ENCODE measurements around the gene DBNDD1.

Gene DBNDD1

GRCh38 chr16:89960966-89961365, 58.3 kb downstream of the DBNDD1 start:
- DNase-seq (ENCODE audit: low read depth), result no peak

- no peak for DNase-seq (ENCODE audit: low read depth)
These were observed 60.7 kb downstream of the DBNDD1 start for GRCh38 chr16:89958596-89958995.

- DNase-seq (ENCODE audit: low read depth), result no peak
These were observed 61.2 kb downstream of the DBNDD1 start for GRCh38 chr16:89958068-89958467.

- no peak for DNase-seq (ENCODE audit: low read depth)
These were observed 62.0 kb downstream of the DBNDD1 start for GRCh38 chr16:89957216-89957785.

GRCh38 chr16:89956505-89957215, 62.6 kb downstream of the DBNDD1 start:
- no peak for DNase-seq (ENCODE audit: low read depth)

GRCh38 chr16:89955001-89955685, 64.1 kb downstream of the DBNDD1 start:
- no peak for DNase-seq (ENCODE audit: low read depth)

All from fibroblast of the conjunctiva (primary cell).